Activated CD4-positive, alpha-beta T cell treated with anti-CD3 and anti-CD28 coated beads for 1 hour (primary cell): ENCODE results near the gene NFYC.

Experiments used
- DNase-seq: peaks from one replicate; pipeline ENCODE4 v3.0.0-alpha.2; 2020

NFYC gene

GRCh38 chr1:40762144-40762923, 70.8 kb downstream of the NFYC start:
- DNase-seq, result no peak

- DNase-seq, result no peak
These were observed 72.4 kb downstream of the NFYC start for GRCh38 chr1:40763742-40764532.

GRCh38 chr1:40764981-40765380, 73.5 kb downstream of the NFYC start:
- DNase-seq, result no peak

- DNase-seq, result no peak
These were observed 74.5 kb downstream of the NFYC start for GRCh38 chr1:40766017-40766416.

- DNase-seq, result no peak
These were observed 75.1 kb downstream of the NFYC start for GRCh38 chr1:40766560-40766959.

GRCh38 chr1:40768146-40768990, 76.9 kb downstream of the NFYC start:
- DNase-seq, result no peak

GRCh38 chr1:40769815-40770214, 78.3 kb downstream of the NFYC start:
- no peak for DNase-seq

GRCh38 chr1:40770296-40771070, 79.0 kb downstream of the NFYC start:
- DNase-seq, result no peak

GRCh38 chr1:40772146-40772955, 80.8 kb downstream of the NFYC start:
- no peak for DNase-seq

- DNase-seq, result no peak
These were observed 82.3 kb downstream of the NFYC start for GRCh38 chr1:40773748-40774265.

- DNase-seq, result peak; percentile 53
These were observed 82.9 kb downstream of the NFYC start for GRCh38 chr1:40774266-40774998.

- DNase-seq, result no peak
These were observed 85.0 kb downstream of the NFYC start for GRCh38 chr1:40776236-40777072.

GRCh38 chr1:40777224-40777970, 85.9 kb downstream of the NFYC start:
- no peak for DNase-seq

GRCh38 chr1:40780678-40781607, 89.4 kb downstream of the NFYC start:
- no peak for DNase-seq

- no peak for DNase-seq
These were observed 90.1 kb downstream of the NFYC start for GRCh38 chr1:40781608-40781971.

GRCh38 chr1:40782371-40782956, 91.0 kb downstream of the NFYC start:
- no peak for DNase-seq
